ENCODE results near the gene WDR1. TPM values are rescaled to one million over a fixed set of nuclear protein-coding genes. Genes with fewer than 3 reads are reported as not detected.

The WDR1 gene
- total RNA-seq, 1 experiment from 2014 or later: 246 TPM

GRCh38 chr4:10091531-10092181 lies 24.9 kb downstream of the WDR1 start:
- ChIA-PET CTCF (interaction anchor here (0.7 kb wide), 1 partner anchor 197 kb away, joined by 3 read pairs; no protein-coding TSS in a partner anchor), POLR2A (interaction anchor here (1.3 kb wide), 1 partner anchor 25 kb away, joined by 8 read pairs; the partner anchor contains the start of gene WDR1)
- no peak for DNase-seq (ENCODE audit: unreplicated experiment)
- no TSS peak for BruUV-seq (replicated peaks)
- Mint-ChIP-seq H3K36me3 (ENCODE audit: insufficient read depth, unreplicated experiment) (peaks cover 89% of the 10 kb centered on the region), H3K4me1 (ENCODE audit: insufficient read depth, unreplicated experiment) (peaks cover 5% of the 10 kb centered on the region), H3K27ac (ENCODE audit: low read depth, unreplicated experiment) (no peak overlapping the region), H3K27me3 (ENCODE audit: insufficient read depth, unreplicated experiment) (no peaks in the 10 kb centered on the region), H3K4me3 (ENCODE audit: unreplicated experiment) (no peak overlapping the region), H3K9me3 (ENCODE audit: unreplicated experiment) (no peaks in the 10 kb centered on the region)
- intact Hi-C loops (cut with micrococcal nuclease): no loop called here
- no peak for TF ChIP-seq CTCF (IDR thresholded peaks at IDR 0.05; ENCODE audit: unreplicated experiment)

GRCh38 chr4:10090467-10091250 lies 25.9 kb downstream of the WDR1 start:
- intact Hi-C loops (cut with micrococcal nuclease): no loop called here
- no TSS peak for BruUV-seq (replicated peaks)
- Mint-ChIP-seq H3K27me3 (ENCODE audit: insufficient read depth, unreplicated experiment) (no peaks in the 10 kb centered on the region), H3K36me3 (ENCODE audit: insufficient read depth, unreplicated experiment) (peaks cover 94% of the 10 kb centered on the region), H3K9me3 (ENCODE audit: unreplicated experiment) (no peaks in the 10 kb centered on the region), H3K27ac (ENCODE audit: low read depth, unreplicated experiment) (no peak overlapping the region), H3K4me3 (ENCODE audit: unreplicated experiment) (no peak overlapping the region), H3K4me1 (ENCODE audit: insufficient read depth, unreplicated experiment) (no peaks in the 10 kb centered on the region)
- CTCF ChIA-PET: interaction anchor here (0.6 kb wide), 1 partner anchor 608 kb away, joined by 3 read pairs; no protein-coding TSS in a partner anchor
- DNase-seq (ENCODE audit: unreplicated experiment): no peak
- no peak for TF ChIP-seq CTCF (IDR thresholded peaks at IDR 0.05; ENCODE audit: unreplicated experiment)
- POLR2A ChIA-PET: interaction anchor here (1.2 kb wide), 1 partner anchor 27 kb away, joined by 3 read pairs; no protein-coding TSS in a partner anchor

- Mint-ChIP-seq H3K4me3 (ENCODE audit: unreplicated experiment) (no peak overlapping the region), H3K27me3 (ENCODE audit: insufficient read depth, unreplicated experiment) (no peaks in the 10 kb centered on the region), H3K4me1 (ENCODE audit: insufficient read depth, unreplicated experiment) (no peaks in the 10 kb centered on the region), H3K9me3 (ENCODE audit: unreplicated experiment) (no peaks in the 10 kb centered on the region), H3K27ac (ENCODE audit: low read depth, unreplicated experiment) (no peak overlapping the region), H3K36me3 (ENCODE audit: insufficient read depth, unreplicated experiment) (peaks cover 94% of the 10 kb centered on the region)
- intact Hi-C loops (cut with micrococcal nuclease): no loop called here
- BruUV-seq (replicated peaks): no TSS peak
- ChIA-PET POLR2A (interaction anchor here (0.7 to 2.7 kb wide), 3 partner anchors 18 to 28 kb away, joined by 3 to 12 read pairs (median 5); partner anchors contain the start of gene WDR1), CTCF (interaction anchor here (0.6 to 1.2 kb wide), 3 partner anchors 42 to 216 kb away, joined by 3 to 4 read pairs (median 3); no protein-coding TSS in a partner anchor)
- no peak for TF ChIP-seq CTCF (IDR thresholded peaks at IDR 0.05; ENCODE audit: unreplicated experiment)
- DNase-seq (ENCODE audit: unreplicated experiment): peak; percentile 38
These were observed 27.3 kb downstream of the WDR1 start for GRCh38 chr4:10089346-10089745.
